HG03521 (cell line): Measurements from ENCODE around the gene GUCD1.
A peak's percentile ranks its signal among the peaks of the same experiment; 100 is the strongest.
"Not testable (repeated sequence)": the region's sequence is repeated elsewhere in the genome, so short reads cannot be mapped to it uniquely, and the experiment has no call there.

Source experiments
- ATAC-seq: cut with Tn5 transposase; IDR thresholded peaks from one replicate; pipeline ENCODE4 v1.9.1; 2021; ENCODE audit warnings: mild to moderate bottlenecking, moderate library complexity; ENCODE audit not compliant: unreplicated experiment

The GUCD1 gene

DNA sequence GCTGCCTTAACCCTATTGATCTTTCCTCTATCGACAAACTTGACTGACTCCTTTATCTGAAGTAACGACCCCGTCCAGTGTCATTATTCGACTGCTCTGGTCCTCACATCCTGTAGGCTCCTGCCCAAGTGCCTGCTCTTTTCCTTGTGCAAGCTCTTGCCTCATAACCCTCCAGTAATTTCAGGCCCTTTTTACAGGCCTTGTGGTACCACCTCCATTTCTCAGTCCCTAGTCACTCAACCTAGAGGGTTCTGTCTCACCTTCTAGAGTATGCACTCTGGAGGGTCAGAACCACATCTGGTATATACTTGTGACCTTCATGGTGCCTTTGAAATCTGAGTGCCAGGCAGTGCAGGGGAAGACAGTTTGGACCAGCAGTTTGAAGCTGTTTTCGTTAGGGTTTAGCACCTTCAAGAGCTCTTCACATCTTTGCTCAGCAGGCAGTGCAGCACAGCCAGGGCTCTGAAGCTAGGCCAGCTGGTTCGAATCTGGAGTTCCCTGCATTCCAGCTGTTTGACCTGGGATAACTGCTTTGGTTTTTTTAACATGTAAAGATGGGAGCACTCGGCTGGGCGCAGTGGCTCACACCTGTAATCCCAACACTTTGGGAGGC is 12.1 kb upstream of the GUCD1 start:
- no peak for ATAC-seq

- no peak for ATAC-seq
These were observed 10.1 kb upstream of the GUCD1 start for GRCh38 chr22:24565077-24565476.

DNA sequence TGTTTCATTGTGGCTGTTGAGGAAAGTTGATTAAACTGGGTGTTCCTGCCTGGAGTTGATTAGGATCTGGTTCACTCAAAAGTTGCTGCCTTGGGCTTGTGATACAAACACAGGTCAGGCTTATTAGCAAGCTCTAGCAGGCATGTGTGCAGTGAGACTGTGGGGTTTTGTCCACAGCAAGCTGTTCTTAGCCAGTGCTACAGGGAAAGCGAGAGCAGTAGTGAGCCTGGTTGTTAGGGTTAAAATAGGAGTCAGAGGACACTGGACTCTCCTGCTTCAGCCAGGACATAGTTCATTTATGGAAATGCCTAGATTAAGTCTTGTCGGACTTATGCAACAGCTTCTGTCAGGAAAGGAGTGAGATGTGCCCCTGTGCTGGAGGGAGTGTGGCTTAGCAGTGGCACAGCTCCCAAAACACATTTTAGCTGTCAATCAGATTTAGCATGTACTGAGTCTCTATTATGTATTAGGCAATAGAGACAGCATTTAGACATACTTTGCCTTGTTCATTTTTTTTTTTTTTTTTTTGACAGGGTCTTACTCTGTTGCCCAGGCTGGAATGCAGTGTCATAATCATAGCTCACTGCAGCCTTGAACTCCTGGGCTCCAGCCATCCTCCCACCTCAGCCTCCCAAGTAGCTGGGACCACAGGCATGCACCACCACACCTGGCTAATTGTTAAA is 9.6 kb upstream of the GUCD1 start:
- ATAC-seq: no peak

- no peak for ATAC-seq
These were observed 8.3 kb upstream of the GUCD1 start for GRCh38 chr22:24563246-24563645.

DNA sequence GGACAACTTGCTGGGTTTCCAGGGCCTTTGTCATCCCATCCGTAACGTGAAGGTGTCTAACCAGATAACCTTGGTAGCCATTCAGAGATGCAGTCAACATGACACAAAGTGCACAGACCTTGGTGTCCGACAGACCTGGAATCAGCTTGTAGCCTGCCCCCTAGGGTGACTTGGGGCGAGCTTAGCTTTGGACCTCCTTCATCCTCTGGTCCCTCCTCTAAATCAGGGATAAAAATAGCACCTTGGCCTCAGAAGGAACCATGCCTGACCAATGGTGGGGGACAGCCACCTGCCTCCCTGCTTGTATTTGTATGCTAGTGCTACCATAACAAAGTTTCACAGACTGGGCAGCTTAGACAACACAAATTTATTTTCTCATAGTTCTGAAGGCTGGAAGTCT is 4.5 kb upstream of the GUCD1 start:
- ATAC-seq: no peak

- peak; percentile 76 for ATAC-seq
These were observed 464 bp upstream of the GUCD1 start, which contains the start of gene SNRPD3 for GRCh38 chr22:24555165-24556039. TSS of gene SNRPD3 (plus strand) at chr22:24555999. CDS start at chr22:24557675, 1,676 bp downstream.

- no peak for ATAC-seq
These were observed 1.2 kb downstream of the GUCD1 start for GRCh38 chr22:24553597-24554312.

- ATAC-seq: not testable (repeated sequence)
These were observed 2.2 kb downstream of the GUCD1 start for GRCh38 chr22:24552503-24553286.

DNA sequence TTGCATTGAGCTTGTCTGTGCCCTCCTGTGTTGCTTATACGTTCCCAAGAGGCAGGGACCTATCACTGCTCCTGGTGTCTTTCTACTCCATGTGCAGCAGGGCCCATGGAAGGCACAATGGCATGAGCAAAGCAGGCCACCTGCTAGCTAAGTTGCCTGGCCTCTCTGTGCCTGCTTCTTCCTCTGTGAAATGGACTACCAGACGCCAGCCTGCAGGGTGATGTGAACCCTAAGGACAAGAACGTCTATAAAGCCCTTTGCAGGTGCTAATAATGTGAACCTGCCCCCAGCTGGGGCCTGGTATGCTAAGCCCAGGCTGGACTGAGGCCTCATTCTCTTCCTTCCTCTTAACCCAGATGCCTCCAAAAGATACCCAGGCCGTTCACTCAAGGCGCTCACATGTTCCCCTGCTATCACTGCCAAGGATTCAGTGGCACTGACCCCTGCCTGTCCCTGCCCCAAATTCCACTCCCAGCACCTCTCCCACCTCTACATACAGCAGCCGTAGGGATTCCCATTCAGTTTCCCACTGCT is 4.0 kb downstream of the GUCD1 start:
- ATAC-seq: no peak

DNA sequence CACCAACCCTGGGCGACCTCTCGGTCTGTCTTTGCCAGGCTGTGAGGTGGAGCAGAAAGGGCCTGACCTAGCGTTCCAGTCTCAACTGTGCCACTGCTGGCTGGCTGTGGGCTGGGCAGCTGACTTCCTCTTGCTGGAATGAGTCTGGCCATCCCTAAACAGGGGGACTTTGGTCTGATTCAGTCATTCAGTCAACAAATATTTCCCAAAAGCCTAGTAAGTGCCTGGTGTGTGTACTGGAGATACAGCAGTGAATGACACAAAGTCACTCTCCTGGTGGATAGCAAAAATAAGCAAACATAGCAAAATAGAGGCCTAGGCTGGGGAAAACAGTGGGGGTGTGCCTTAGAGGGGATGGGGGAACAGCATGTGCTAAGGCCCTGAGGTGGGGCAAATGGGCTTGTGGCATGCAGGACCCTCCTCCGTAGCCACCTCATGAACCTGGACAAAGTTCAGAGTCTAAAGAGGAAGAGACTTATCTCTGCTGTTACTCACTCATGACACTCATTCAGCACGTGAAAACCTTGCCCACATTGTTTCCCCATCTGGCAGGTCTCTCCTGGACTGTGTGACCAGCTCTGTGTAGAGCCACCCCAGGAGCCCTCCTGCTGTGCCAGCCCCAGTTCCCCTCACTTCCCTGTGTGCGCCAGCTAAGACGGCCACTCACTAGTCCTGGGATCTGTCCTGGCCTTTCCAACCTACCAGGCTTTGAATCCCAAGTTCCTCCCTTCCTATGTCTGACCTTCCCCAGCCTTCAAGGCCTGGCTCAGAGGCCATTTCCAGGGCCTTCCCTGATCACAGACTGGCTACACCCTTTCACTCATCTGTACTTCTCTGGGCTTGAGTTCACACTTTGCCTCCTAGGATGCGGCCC is 4.7 kb downstream of the GUCD1 start:
- no peak for ATAC-seq

DNA sequence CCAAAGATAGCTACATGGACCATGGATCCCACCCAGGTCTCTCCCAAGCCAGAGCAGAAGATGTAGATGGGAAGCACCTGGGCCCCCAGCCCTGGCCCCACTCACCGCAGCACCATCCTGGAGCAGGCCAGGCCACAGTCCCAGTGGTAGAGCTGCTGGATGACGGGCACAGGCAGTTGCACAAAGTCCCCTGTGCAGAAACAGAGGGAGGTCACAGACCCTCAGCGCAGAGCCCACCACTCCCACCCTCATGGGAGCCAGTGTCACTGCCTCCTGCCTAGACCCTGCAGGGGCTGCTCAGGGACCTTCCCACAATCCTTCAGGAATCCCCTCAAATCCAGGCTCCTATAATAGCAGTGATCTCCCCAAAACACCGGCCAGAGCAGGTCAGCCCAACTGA is 6.1 kb downstream of the GUCD1 start:
- ATAC-seq: no peak

DNA sequence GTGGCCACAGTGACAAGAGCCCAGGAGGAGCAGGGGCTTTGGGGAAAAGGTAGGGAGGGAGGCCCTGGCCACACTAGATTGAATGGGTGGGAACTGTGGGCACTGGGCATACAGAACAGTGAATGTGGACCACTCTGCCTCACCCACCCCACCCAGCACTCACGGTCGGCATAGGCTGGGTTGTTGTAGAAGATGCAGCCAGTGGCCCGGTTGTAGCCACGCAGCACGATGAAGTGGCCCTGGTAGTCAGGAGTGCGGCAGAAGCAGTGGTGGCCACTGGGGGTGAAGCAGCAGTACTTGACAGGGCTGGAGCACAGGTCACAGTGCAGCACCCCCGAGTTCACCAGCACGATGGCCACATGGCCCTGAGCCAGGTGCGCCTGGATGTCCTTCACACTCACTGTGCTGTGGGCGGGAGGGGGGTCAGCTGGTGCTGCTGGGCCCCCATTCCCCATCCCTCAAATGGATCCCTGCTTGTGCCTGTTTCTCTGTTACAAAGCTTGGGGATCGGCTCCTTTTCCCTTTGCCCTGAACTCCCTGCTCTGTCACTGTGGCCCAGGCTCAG is 11.2 kb downstream of the GUCD1 start:
- no peak for ATAC-seq

DNA sequence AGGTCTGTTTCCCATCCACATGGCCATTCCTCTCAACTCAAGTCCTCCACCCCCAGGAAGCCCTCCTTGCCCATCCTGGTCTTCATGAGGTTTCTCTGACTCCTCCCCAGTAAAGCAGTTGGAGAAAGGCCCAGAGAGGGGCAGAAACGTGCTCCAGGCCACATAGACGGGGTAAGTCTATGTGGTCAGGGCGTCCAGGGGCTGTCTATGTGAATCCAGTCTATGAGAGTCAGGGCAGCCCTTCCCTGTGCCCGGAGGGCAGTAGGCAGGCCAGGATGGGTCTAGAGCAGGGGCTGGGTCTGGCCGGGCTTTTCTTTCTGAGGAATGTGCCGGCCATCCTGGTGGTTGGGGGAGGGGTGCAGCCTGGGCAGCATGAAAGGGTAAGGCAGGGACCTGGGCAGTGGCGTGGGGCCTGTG is 11.7 kb downstream of the GUCD1 start:
- no peak for ATAC-seq

GRCh38 chr22:24542641-24543040 is 12.3 kb downstream of the GUCD1 start:
- ATAC-seq: no peak

DNA sequence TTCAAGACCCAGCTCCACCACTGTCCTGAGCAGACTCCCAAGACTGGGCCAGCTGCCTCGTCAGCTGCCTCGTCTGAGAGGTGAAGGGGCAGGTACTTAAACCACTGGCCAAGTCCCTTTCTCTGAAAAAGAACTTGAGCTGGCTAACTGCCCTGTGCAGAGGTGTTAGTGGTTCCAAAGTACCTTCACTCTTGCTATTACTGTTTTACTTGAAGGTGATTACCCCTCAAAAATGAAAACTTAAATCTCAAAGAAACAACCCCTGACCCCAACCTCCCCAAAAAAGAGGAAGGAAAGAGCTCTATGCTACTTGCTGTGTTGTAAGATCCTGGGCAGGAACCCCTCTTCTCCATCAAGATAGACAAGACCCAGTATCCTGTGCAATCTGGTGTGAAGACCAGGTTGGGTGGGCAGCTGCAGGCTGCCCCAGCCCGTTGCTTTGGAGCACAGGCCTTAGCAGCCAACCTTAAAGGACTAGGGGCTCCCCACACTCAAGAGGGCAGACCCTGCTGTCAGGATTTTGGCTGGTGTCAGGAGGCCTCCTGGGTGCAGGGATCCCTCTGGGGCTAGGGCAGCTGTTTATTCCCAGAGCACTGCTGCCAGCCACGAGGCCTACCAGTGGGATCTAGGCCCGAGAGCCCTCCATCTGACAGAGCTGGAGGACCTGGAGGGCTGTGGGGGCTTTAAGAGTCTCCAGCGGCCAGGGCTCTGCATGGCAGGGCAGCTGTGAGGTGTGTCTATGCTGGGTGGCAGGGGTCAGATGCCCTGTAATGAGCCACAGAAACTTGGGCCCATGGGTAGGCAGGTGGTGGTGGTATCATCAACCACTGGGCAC is 13.0 kb downstream of the GUCD1 start:
- no peak for ATAC-seq

DNA sequence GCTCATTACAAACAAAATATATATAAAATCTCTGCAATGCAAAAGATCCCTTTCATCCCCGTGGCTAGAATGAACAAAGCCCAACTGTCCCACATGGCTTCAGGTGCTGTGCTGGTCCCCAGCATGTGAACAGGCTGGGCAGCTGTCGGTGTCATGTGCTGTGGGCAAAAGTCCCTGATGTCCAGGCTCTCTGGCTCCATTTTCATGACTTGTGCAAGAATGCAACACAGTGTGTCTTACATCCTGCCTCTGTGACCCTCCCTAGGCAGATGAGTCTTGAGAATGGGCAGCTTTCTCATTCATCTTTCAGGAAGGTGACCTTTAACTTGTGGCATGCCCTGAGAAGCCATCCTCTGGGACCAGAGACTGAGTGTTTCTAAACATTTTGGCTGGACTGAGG is 14.5 kb downstream of the GUCD1 start:
- no peak for ATAC-seq

DNA sequence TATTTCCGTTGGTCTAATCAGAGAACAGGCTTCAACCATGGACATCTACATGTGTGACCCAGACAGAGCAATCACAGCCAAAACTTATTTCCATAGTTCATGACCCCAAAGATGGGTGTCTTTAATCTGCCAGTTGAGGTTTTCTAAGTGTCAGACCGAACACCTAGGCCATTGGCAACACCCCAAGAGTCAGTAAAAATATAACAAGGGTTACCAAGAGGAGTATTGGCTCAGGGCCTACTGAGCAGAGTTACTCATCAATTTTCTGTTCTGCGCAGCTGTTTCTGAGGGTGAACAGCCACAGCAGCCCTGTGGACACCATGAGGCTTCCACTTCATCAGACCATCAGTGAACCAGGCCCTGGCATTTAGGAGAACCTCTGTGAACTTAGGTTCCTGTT is 18.8 kb downstream of the GUCD1 start:
- ATAC-seq: no peak

DNA sequence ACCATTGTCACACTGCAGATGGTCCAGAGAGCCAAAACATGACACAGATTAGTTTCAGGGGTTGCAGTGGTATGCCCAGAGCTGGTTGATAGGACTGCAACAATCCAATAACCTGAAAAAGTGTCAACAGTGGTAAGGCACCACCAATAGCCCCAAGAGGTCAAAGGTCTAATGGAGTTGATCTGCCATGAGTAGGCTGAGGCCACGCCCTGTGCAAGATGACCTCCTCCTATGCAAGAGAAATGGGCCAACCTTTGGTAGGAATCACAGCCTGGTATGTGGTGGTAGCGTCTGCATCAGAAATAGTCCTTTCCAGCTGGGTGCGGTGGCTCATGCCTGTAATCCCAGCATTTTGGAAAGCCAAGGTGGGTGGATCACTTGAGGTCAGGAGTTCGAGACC is 19.6 kb downstream of the GUCD1 start:
- no peak for ATAC-seq
